NCI-H748 treated with DMSO at 0.1 percent for 48 hours (cell line): ENCODE data around the gene TRIAP1.
A peak's percentile ranks its signal among the peaks of the same experiment; 100 is the strongest.

Experiments
- DNase-seq: peaks from one replicate; lab custom pipeline; 2025; lab: John Stamatoyannopoulos, UW

The TRIAP1 gene

GRCh38 chr12:120429368-120429767 is 16.8 kb downstream of the TRIAP1 start:
- DNase-seq: no peak

- DNase-seq: no peak
Measured at GRCh38 chr12:120428597-120429229, 17.5 kb downstream of the TRIAP1 start.

- no peak for DNase-seq
Measured at GRCh38 chr12:120425797-120426196, 20.4 kb downstream of the TRIAP1 start.

- no peak for DNase-seq
Measured at GRCh38 chr12:120422892-120423456, 23.2 kb downstream of the TRIAP1 start.

GRCh38 chr12:120421701-120422100 is 24.5 kb downstream of the TRIAP1 start:
- DNase-seq: no peak

- no peak for DNase-seq
Measured at GRCh38 chr12:120417917-120418580, 28.1 kb downstream of the TRIAP1 start.

DNA sequence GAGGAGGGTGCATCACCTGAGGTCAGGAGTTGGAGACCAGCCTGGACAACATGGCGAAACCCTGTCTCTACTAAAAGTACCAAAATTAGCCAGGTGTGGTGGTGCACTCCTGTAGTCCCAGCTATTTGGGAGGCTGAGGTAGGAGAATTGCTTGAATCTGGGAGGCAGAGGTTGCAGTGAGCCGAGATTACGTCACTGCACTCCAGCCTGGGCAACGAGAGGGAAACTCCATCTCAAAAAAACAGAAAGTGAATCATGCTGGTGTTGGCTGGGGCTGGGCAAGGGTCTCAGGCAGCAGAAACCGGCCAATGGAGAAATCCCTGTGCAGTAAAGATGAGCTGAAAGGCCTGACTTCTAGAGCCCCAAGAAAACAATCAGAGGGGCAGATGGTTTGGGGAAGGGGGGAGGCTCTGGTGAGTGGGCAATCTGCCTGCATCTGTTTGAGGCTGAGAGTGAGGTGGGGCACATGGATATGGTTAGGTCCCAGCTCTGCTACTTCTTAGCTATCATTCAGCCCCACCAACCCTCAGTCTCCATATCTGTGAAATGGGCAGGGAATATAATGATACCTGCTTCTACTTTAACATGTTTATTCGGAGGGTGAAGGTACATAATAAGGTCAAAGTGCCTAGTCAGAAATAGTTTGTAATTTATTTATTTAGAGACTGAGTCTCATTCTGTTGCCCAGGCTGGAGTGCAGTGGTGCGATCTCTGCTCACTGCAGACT is 29.5 kb downstream of the TRIAP1 start:
- no peak for DNase-seq

DNA sequence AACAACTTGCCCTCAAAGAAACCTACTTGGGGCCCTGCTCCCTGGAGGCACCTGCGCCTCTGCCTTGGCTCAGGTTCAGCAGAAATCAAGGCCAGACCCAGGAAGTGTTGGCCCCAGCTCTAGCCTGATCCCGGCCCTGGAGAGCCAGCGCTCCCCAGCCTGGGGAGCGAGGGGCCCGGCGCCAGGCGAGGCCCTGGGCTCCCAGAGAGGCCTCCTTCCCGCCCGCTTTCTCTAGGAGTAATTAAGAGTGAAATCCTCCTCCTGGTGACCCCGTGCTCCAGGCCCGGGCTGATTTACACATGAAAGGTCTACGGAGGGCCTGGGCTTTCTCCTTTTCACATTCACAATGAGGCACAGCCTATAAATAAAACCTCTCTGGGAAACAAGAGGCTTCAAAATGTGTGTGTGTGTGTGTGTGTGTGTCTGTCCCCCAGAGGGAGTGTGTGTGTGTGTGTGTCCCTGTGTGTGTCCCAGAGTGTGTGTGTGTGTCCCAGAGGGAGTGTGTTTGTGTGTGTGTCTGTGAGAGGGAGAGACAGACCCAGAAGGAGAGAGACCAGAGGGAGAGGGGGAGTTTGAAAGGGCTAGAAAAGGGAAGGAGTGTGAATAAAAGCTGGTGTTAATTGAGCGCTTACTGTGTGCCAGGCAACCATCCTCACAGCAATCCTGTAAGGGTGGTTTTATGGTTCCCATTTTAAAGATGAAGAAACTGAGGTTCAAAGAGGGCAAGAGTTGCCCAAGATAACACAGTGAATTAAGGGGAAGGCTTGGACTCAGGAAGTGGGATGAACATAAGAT is 32.1 kb downstream of the TRIAP1 start:
- DNase-seq: no peak

DNA sequence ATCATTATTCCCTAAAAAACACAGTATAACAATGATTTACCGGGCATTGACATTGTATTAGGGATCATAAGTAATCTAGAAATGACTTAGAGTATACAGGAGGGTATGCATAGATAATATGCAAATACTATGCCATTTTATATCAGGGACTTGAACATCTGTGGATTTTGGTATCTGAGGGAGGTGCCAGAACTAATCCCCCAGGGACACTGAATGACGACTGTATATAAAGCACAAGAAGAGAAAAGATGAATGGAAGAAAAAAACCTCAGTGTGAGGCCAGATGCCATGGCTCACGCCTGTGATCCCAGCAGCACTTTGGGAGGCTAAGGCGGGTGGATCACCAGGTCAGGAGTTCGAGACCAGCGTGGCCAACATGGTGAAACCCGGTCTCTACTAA is 33.8 kb downstream of the TRIAP1 start:
- DNase-seq: no peak

DNA sequence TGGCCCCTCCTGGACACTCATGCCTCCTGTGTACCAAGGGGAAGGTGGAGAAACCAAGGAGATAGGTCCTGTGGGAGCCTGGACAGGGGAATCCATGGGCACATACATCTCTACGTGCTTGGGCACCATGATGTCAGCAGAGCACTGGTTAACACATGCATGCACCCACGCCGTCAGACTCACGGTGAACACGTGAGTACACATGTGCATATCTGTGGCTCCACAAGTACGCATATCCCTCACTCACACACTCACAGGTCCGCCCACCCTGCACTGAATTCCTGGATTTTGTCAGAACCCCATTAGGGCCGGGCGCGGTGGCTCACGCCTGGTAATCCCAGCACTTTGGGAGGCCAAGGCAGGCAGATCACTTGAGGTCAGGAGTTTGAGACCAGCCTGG is 37.4 kb downstream of the TRIAP1 start:
- DNase-seq: no peak

DNA sequence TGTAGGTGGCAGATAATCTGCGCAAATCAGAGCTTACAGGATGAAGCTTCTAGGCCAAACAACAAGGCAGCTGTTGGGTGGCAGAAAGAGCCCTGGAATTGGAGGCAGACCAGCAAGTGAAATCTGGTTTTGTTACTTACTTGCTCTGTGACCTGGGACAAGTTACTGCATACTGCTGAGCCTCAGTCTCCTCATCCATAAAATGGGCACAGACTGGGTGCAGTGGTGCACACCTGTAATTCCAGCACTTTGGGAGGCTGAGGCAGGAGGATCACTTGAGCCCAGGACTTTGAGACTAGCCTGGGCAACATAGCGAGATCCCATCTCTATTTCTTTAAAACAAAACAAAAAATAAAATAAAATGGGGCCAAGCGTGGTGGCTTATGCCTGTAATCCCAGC is 39.6 kb downstream of the TRIAP1 start:
- DNase-seq: no peak

DNA sequence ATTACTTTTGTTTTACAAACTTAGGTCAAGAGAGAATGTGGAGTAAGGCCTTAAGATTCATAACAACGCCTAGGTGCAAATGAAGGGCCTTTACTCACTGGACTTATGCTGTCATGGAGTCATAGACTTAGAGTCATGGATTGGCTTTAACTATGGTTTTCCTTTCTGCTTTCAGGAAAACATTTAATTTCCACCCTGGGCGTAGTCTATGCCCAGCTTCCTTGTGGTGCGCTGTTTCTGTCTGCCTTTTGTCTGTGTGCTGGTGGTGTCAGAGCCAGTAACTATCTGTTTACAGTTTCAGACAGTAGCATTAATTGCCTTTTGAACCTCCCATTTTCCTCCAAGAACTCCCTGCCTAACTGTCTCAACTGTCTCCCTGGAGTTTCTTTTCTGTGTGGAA is 40.1 kb downstream of the TRIAP1 start:
- DNase-seq: no peak

DNA sequence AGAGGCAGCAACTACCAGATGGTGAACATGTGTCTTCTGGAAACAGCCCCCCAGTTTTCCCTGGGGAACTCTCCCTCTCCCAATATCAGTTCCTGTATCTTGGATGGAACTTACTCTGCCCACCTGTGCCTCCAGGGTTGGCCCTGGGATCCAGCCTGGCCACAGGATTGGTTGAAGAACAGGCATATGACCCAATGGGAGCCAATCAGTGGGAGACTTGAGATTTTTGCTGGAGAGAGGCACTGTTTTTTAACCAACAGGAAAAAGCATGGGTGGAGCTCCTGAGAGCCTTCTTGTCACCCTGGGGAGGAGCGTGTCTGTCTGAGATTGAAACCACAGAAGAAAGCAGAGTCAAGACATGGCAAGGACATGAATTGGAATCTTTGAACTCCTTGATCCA is 41.9 kb downstream of the TRIAP1 start:
- no peak for DNase-seq

GRCh38 chr12:120403869-120404268 is 42.3 kb downstream of the TRIAP1 start:
- DNase-seq: no peak

GRCh38 chr12:120402217-120402616 is 44.0 kb downstream of the TRIAP1 start:
- DNase-seq: no peak

GRCh38 chr12:120399531-120399930 is 46.7 kb downstream of the TRIAP1 start:
- DNase-seq: no peak

GRCh38 chr12:120397824-120398540 is 48.2 kb downstream of the TRIAP1 start:
- DNase-seq: peak; percentile 38

DNA sequence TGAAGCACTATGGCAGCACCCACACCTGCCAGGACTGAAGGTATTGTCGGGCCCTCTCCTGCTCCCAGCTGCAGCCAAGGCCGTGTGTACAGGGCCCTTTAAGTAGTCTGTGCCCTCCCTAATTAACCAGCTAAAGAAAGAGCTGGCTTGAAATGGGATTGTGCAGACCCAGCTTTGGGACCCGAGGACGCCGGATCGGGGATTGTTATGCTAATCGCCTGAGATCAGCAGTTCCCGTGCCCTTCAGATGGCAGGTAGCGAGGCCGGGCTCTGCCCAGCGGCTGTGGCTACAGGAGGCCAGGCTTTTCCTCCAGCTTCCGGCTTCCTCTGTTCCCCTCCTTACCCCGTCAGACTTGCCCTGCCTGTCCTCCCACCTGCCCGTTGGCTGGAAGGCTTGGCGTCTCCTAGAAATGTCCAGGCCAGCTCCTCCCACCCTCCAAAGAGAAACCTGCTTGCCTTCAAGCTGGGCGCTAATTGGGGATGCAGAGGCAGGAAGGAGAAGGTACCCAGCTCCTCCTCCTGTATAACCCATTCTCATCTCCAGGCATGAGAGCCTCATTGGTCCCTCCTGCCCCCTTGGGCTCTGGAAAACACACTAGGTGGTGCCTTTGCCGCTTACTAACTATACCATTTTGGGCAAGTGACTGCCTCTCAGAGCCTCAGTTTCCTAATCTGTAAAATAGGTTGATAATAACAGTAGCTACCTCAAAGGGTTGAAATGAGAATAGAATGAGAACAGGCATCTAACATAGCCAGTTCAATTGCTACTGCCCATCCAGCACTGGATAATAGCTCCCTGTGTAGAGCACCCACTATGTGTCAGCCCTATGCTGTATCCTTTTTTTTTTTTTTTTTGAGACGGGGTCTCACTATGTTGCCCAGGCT is 51.5 kb downstream of the TRIAP1 start:
- DNase-seq: peak; percentile 14
